Neural cell (in vitro differentiated cells): ENCODE measurements around the gene HDAC7. TPM values are rescaled to one million over a fixed set of nuclear protein-coding genes. Genes with fewer than 3 reads are reported as not detected.

Source experiments
- H2AFZ ChIP-seq: fragments of 200-600, 300-800 bp; sonication (generic), shearing (Covaris generic); 2 replicates; pipeline ENCODE4 v1.6.0; 2014; ENCODE audit warnings: low read depth, mild to moderate bottlenecking, antibody characterized with exemption, low read length, moderate library complexity
- H3F3A ChIP-seq: fragments of 200-600 bp; shearing (Covaris generic); 2 replicates; pipeline ENCODE4 v1.6.1; 2016; ENCODE audit warnings: mild to moderate bottlenecking, moderate library complexity, mixed read lengths, antibody characterized with exemption, low read length; ENCODE audit not compliant: insufficient read depth, poor library complexity, severe bottlenecking
- H3K27ac ChIP-seq: fragments of 200-600, 300-800 bp; sonication (generic), shearing (Covaris generic); 2 replicates; pipeline ENCODE4 v1.5.1; 2014; ENCODE audit warnings: mild to moderate bottlenecking, low read length, moderate library complexity
- H3K27me3 ChIP-seq: fragments of 300-800, 200-600 bp; sonication (generic), shearing (Covaris generic); 2 replicates; pipeline ENCODE4 v1.6.0; 2014; ENCODE audit warnings: mild to moderate bottlenecking, low read depth, low read length, moderate library complexity; ENCODE audit not compliant: insufficient read depth
- H3K36me3 ChIP-seq: fragments of 300-800, 200-600 bp; sonication (generic), shearing (Covaris generic); 2 replicates; pipeline ENCODE4 v1.5.1; 2014; ENCODE audit warnings: mild to moderate bottlenecking, antibody characterized with exemption, low read length, moderate library complexity; ENCODE audit not compliant: insufficient read depth
- H3K4me2 ChIP-seq: fragments of 300-800, 200-600 bp; sonication (generic), shearing (Covaris generic); 2 replicates; pipeline ENCODE4 v1.6.0; 2014; ENCODE audit warnings: mild to moderate bottlenecking, low read length
- H3K4me3 ChIP-seq: fragments of 300-800, 200-600 bp; sonication (generic), shearing (Covaris generic); 2 replicates; pipeline ENCODE4 v1.5.1; 2014; ENCODE audit warnings: mild to moderate bottlenecking, low read length, moderate library complexity
- H3K79me2 ChIP-seq: fragments of 200-600 bp; shearing (Covaris generic); replicated peaks from 2 replicates; pipeline ENCODE4 v1.6.0; 2014; ENCODE audit warnings: mild to moderate bottlenecking, low read length, moderate library complexity; ENCODE audit not compliant: insufficient read depth
- H3K9ac ChIP-seq: fragments of 300-800, 200-600 bp; sonication (generic), shearing (Covaris generic); 2 replicates; pipeline ENCODE4 v1.6.1; 2016; ENCODE audit warnings: mild to moderate bottlenecking, low read length, mixed read lengths
- H3K9me2 ChIP-seq: fragments of 200-600 bp; shearing (Covaris generic); 2 replicates; pipeline ENCODE4 v1.6.1; 2016; ENCODE audit warnings: mild to moderate bottlenecking, low read length, mixed read lengths; ENCODE audit not compliant: insufficient read depth
- H3K9me3 ChIP-seq: fragments of 200-600, 300-800 bp; sonication (generic), shearing (Covaris generic); 2 replicates; pipeline ENCODE4 v1.6.1; 2016; ENCODE audit warnings: mild to moderate bottlenecking, mixed run types, low read length, moderate library complexity, mixed read lengths
- H4K20me1 ChIP-seq: fragments of 200-600 bp; shearing (Covaris generic); 2 replicates; pipeline ENCODE4 v1.6.1; 2016; ENCODE audit warnings: mild to moderate bottlenecking, mixed run types; ENCODE audit not compliant: insufficient read depth
- EP300 ChIP-seq: fragments of 450-650 bp; conservative IDR thresholded peaks from 2 replicates; pipeline ENCODE4 v1.6.1; 2014; ENCODE audit warnings: antibody characterized with exemption, mild to moderate bottlenecking, moderate library complexity; ENCODE audit not compliant: poor library complexity, severe bottlenecking
- EZH2 ChIP-seq: fragments of 200-600, 300-800 bp; shearing (Covaris generic), sonication (generic); IDR thresholded peaks from 2 replicates; pipeline ENCODE4 v1.6.1; 2014; ENCODE audit warnings: antibody characterized with exemption, low read length, borderline replicate concordance, mild to moderate bottlenecking; ENCODE audit not compliant: insufficient read depth, poor library complexity, severe bottlenecking
- MXI1 ChIP-seq: fragments of 450-650 bp; conservative IDR thresholded peaks from 2 replicates; pipeline ENCODE4 v1.6.1; 2014; ENCODE audit warnings: antibody characterized with exemption, mild to moderate bottlenecking; ENCODE audit not compliant: poor library complexity, severe bottlenecking
- POLR2AphosphoS5 ChIP-seq: IDR thresholded peaks from 2 replicates; pipeline ENCODE4 v1.6.1; 2012
- RAD21 ChIP-seq: fragments of 450-650 bp; conservative IDR thresholded peaks from 2 replicates; pipeline ENCODE4 v1.6.1; 2014; ENCODE audit warnings: antibody characterized with exemption, mild to moderate bottlenecking, moderate library complexity
- SMC3 ChIP-seq: fragments of 450-650 bp; conservative IDR thresholded peaks from 2 replicates; pipeline ENCODE4 v1.6.1; 2014; ENCODE audit warnings: antibody characterized with exemption, mild to moderate bottlenecking, moderate library complexity; ENCODE audit not compliant: poor library complexity
- TAF1 ChIP-seq: IDR thresholded peaks from 2 replicates; pipeline ENCODE4 v1.6.1; 2012; ENCODE audit warnings: low read depth
- polyA plus RNA-seq: library from polyadenylated mRNA; depleted of rRNA; stranded (reverse); fragments of >200 nt; gene quantifications from 2 replicates; pipeline ENCODE4 v1.2.3, GENCODE V29; 2014
- TF ChIP-seq, protein P1 (sequence below): fragments of 450-650 bp; IDR thresholded peaks from 2 replicates; pipeline ENCODE4 v1.5.1; 2014; ENCODE audit warnings: antibody characterized with exemption, mild to moderate bottlenecking, moderate library complexity; ENCODE audit not compliant: poor library complexity, severe bottlenecking
- TF ChIP-seq, protein P2 (sequence below): IDR thresholded peaks from 2 replicates; pipeline ENCODE4 v1.6.1; 2012; ENCODE audit warnings: borderline replicate concordance

HDAC7 gene
- polyA plus RNA-seq, 1 donor from 2014 or later = 30.2 TPM

DNA sequence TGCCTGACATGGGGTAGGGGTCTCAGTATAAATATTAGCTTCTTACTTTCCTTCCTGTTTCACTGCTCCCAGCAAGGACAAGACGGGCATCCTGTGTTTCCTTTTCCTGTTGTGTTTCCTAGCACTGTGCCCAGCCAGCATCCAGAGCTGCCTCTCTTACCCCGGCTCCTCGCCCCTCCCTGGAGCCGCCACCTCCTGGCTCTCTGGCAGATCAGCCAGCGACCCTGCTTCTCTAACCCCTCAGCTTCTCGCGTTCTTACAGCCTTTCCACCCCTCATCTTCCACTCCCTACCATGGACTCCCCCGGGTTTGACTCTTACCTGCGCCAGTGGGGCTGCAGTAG, 17.8 kb downstream of the HDAC7 start:
- H4K20me1 ChIP-seq = no peaks in the 10 kb centered on the region
- H3F3A ChIP-seq = no peaks in the 10 kb centered on the region

DNA sequence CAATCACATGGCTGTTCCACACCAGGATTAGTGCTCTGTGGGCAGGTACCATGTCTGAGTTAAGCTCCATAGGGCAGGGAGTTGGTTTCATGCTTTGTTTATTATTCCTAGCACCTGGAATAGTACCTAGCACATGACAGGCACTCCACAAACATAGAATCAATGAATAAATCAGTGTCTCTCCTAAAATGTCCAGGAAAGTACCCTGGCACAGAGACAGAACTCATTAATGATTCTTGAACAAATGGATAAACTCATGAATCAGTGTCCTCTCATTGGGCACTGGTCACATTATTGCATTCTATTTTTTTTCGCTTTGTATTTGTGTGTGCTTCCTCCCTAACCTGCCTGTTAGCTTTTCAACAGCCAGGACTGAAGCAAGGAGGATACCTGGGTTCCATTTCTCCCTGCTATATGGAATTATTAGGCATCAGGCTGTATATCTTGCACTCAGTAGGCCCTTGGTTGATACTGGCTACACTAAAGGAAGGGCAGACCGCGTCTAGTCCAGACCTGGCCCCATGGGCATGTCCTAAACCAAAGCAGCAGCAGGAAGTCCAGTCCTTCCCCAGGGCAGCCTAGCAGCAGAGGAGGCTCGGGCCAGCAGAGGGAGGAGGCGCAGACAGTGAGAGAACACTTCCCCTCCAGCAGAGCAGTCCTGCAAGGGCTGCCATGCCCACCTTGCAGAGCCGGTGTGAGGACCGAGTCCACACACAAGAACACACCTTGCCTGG, 18.4 kb downstream of the HDAC7 start:
- Histone ChIP-seq H3K4me3 (no peak overlapping the region), H3K9me3 (no peaks in the 10 kb centered on the region), H3F3A (no peaks in the 10 kb centered on the region), H3K27ac (no peak overlapping the region), H3K9ac (no peak overlapping the region), H3K36me3 (no peaks in the 10 kb centered on the region), H3K9me2 (no peaks in the 10 kb centered on the region), H3K79me2 (peaks cover 3% of the 10 kb centered on the region), H2AFZ (no peak overlapping the region), H3K4me2 (no peak overlapping the region), H4K20me1 (no peaks in the 10 kb centered on the region), H3K27me3 (no peaks in the 10 kb centered on the region)
- TF ChIP-seq EP300 (no peak), POLR2AphosphoS5 (no peak), MXI1 (no peak), EZH2 (no peak), TAF1 (no peak), SMC3 (no peak), RAD21 (no peak)
- TF ChIP-seq, protein P1, sequence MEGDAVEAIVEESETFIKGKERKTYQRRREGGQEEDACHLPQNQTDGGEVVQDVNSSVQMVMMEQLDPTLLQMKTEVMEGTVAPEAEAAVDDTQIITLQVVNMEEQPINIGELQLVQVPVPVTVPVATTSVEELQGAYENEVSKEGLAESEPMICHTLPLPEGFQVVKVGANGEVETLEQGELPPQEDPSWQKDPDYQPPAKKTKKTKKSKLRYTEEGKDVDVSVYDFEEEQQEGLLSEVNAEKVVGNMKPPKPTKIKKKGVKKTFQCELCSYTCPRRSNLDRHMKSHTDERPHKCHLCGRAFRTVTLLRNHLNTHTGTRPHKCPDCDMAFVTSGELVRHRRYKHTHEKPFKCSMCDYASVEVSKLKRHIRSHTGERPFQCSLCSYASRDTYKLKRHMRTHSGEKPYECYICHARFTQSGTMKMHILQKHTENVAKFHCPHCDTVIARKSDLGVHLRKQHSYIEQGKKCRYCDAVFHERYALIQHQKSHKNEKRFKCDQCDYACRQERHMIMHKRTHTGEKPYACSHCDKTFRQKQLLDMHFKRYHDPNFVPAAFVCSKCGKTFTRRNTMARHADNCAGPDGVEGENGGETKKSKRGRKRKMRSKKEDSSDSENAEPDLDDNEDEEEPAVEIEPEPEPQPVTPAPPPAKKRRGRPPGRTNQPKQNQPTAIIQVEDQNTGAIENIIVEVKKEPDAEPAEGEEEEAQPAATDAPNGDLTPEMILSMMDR = no peak
- TF ChIP-seq, protein P2, sequence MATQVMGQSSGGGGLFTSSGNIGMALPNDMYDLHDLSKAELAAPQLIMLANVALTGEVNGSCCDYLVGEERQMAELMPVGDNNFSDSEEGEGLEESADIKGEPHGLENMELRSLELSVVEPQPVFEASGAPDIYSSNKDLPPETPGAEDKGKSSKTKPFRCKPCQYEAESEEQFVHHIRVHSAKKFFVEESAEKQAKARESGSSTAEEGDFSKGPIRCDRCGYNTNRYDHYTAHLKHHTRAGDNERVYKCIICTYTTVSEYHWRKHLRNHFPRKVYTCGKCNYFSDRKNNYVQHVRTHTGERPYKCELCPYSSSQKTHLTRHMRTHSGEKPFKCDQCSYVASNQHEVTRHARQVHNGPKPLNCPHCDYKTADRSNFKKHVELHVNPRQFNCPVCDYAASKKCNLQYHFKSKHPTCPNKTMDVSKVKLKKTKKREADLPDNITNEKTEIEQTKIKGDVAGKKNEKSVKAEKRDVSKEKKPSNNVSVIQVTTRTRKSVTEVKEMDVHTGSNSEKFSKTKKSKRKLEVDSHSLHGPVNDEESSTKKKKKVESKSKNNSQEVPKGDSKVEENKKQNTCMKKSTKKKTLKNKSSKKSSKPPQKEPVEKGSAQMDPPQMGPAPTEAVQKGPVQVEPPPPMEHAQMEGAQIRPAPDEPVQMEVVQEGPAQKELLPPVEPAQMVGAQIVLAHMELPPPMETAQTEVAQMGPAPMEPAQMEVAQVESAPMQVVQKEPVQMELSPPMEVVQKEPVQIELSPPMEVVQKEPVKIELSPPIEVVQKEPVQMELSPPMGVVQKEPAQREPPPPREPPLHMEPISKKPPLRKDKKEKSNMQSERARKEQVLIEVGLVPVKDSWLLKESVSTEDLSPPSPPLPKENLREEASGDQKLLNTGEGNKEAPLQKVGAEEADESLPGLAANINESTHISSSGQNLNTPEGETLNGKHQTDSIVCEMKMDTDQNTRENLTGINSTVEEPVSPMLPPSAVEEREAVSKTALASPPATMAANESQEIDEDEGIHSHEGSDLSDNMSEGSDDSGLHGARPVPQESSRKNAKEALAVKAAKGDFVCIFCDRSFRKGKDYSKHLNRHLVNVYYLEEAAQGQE = no peak

More for the DNA sequence above, 17.8 kb downstream of the HDAC7 start:
- Histone ChIP-seq H2AFZ (no peak overlapping the region), H3K9me2 (no peaks in the 10 kb centered on the region), H3K9ac (no peak overlapping the region), H3K36me3 (no peaks in the 10 kb centered on the region), H3K27ac (no peak overlapping the region), H3K9me3 (no peaks in the 10 kb centered on the region), H3K4me3 (no peak overlapping the region), H3K27me3 (no peaks in the 10 kb centered on the region), H3K79me2 (peaks cover 3% of the 10 kb centered on the region), H3K4me2 (no peak overlapping the region)
- TF ChIP-seq POLR2AphosphoS5 = no peak
- no peak for TF ChIP-seq RAD21
- TF ChIP-seq TAF1 = no peak
- TF ChIP-seq, protein P1 = no peak
- TF ChIP-seq EP300 = no peak
- TF ChIP-seq, protein P2 = no peak
- TF ChIP-seq EZH2 = no peak
- TF ChIP-seq MXI1 = no peak
- TF ChIP-seq SMC3 = no peak
